A673 (cell line): Measurements from ENCODE around the gene ST6GALNAC2. TPM values are rescaled to one million over a fixed set of nuclear protein-coding genes. Genes with fewer than 3 reads are reported as not detected.

Source experiments
- BruUV-seq: library from RNA; stranded (reverse); fragments of 400-500 nt; replicated peaks from 2 replicates; lab custom pipeline; 2021; lab: Mats Ljungman, UMichigan
- CTCF ChIA-PET: fragments of 300-600 bp; sonication (Branson Sonifier 250); formaldehyde crosslinking; loops from one replicate; lab custom pipeline; 2022; ENCODE audit warnings: antibody characterized with exemption; lab: Charles Lee
- POLR2A ChIA-PET: fragments of 300-600 bp; sonication (Branson Sonifier 250); formaldehyde crosslinking; loops from one replicate; lab custom pipeline; 2022; ENCODE audit warnings: antibody characterized with exemption; ENCODE audit not compliant: low non-redundant PET; lab: Charles Lee
- DNase-seq: peaks from one replicate; pipeline ENCODE4 v3.0.0-alpha.2; 2015; ENCODE audit warnings: low spot score
- H3K27ac ChIP-seq: fragments of 200-600 bp; sonication (generic); 2 replicates; pipeline ENCODE4 v1.5.1; 2016; ENCODE audit warnings: mixed run types, low read depth, mild to moderate bottlenecking, mixed read lengths, antibody characterized with exemption, low read length; ENCODE audit not compliant: poor library complexity, severe bottlenecking
- H3K27me3 ChIP-seq: fragments of 200-600 bp; sonication (generic); replicated peaks from 2 replicates; pipeline ENCODE4 v1.6.1; 2017; ENCODE audit warnings: mixed run types, low read depth, mild to moderate bottlenecking, mixed read lengths, antibody characterized with exemption, low read length; ENCODE audit not compliant: insufficient read depth, poor library complexity
- H3K36me3 ChIP-seq: fragments of 200-600 bp; sonication (generic); 2 replicates; pipeline ENCODE4 v1.6.1; 2016; ENCODE audit warnings: mixed run types, mild to moderate bottlenecking, mixed read lengths, antibody characterized with exemption, low read length; ENCODE audit not compliant: insufficient read depth, poor library complexity, severe bottlenecking
- H3K4me1 ChIP-seq: fragments of 200-600 bp; sonication (generic); 2 replicates; pipeline ENCODE4 v1.6.1; 2017; ENCODE audit warnings: mixed run types, mild to moderate bottlenecking, mixed read lengths, antibody characterized with exemption, low read length; ENCODE audit not compliant: insufficient read depth, poor library complexity, severe bottlenecking
- H3K4me3 ChIP-seq: fragments of 200-600 bp; sonication (generic); 2 replicates; pipeline ENCODE4 v1.5.1; 2016; ENCODE audit warnings: low read depth, mixed run types, mild to moderate bottlenecking, mixed read lengths, low read length; ENCODE audit not compliant: poor library complexity, severe bottlenecking
- H3K9me3 ChIP-seq: fragments of 200-600 bp; sonication (generic); 2 replicates; pipeline ENCODE4 v1.6.1; 2016; ENCODE audit warnings: mixed run types, low read depth, mild to moderate bottlenecking, mixed read lengths, antibody characterized with exemption, low read length; ENCODE audit not compliant: poor library complexity, severe bottlenecking
- CTCF ChIP-seq: fragments of 300-800, 200-600 bp; sonication (generic); conservative IDR thresholded peaks from 2 replicates; pipeline ENCODE4 v1.5.1; 2017; ENCODE audit warnings: low read depth, mild to moderate bottlenecking, antibody characterized with exemption, low read length, moderate library complexity, mixed read lengths
- EZH2 ChIP-seq: fragments of 200-600 bp; sonication (generic); IDR thresholded peaks from 2 replicates; pipeline ENCODE4 v1.6.1; 2017; ENCODE audit warnings: borderline replicate concordance, low read depth, mild to moderate bottlenecking, mixed read lengths, antibody characterized with exemption, low read length; ENCODE audit not compliant: poor library complexity, severe bottlenecking
- intact Hi-C: fragments of 100-400 bp; cut with micrococcal nuclease; formaldehyde crosslinking; loops from one replicate; pipeline ENCODE4 v1.10.0; 2022; ENCODE audit not compliant: unreplicated experiment
- total RNA-seq: library from RNA; stranded (reverse); gene quantifications from 2 replicates; pipeline ENCODE4 v1.2.3, GENCODE V29; 2021

ST6GALNAC2 gene
- total RNA-seq, 1 experiment from 2014 or later, result not detected

GRCh38 chr17:76562734-76563148, 22.9 kb downstream of the ST6GALNAC2 start:
- Histone ChIP-seq H3K36me3 (peaks cover 79% of the 10 kb centered on the region), H3K27me3 (no peaks in the 10 kb centered on the region), H3K27ac (peak overlapping the region; percentile 18), H3K4me1 (peaks cover 34% of the 10 kb centered on the region), H3K4me3 (no peak overlapping the region), H3K9me3 (no peaks in the 10 kb centered on the region)
- TF ChIP-seq EZH2, result no peak
- no peak for TF ChIP-seq CTCF
- CTCF ChIA-PET, result no interaction called here
- DNase-seq, result peak; percentile 86
- BruUV-seq, result no TSS peak
- intact Hi-C loops, result loop anchor here (5.0 to 10.0 kb wide), 2 partner anchors 60 to 152 kb away; partner anchors contain the start of gene MXRA7
- POLR2A ChIA-PET, result no interaction called here

- H3K4me3 ChIP-seq, result peak overlapping the region; percentile 71
- intact Hi-C loops, result loop anchor here (5.0 to 10.0 kb wide), 2 partner anchors 60 to 153 kb away; partner anchors contain the start of gene MXRA7
Observed at GRCh38 chr17:76561799-76562268, 23.8 kb downstream of the ST6GALNAC2 start.

DNA sequence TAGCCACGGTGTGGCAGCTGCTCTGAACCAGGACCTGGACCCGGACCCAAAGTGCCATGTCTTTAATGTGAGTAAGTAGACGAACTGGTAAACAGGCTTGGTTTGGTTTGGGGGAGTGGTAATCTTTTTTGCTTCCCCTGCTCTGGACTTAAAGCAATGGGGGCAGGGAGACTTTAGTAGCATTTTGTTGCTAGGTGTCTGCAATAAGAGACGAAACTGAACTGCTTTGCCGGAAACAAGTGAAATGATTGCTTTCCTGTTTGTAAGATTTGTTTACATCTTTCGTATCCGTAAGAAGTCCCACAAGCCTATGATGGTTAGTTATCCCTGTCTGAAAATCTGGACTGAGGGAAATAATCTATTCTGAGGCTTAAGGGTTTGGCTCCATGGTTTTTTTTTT, 24.3 kb downstream of the ST6GALNAC2 start:
- ChIA-PET CTCF (interaction anchor here (0.8 to 1.5 kb wide), 2 partner anchors 38 to 63 kb away, joined by 4 to 5 read pairs; no protein-coding TSS in a partner anchor), POLR2A (interaction anchor here (0.6 kb wide), 1 partner anchor 82 kb away, joined by 4 read pairs; the partner anchor contains the start of gene ST6GALNAC1)
- H3K36me3 ChIP-seq, result peaks cover 67% of the 10 kb centered on the region
- H3K27ac ChIP-seq, result peak overlapping the region; percentile 88
- H3K4me3 ChIP-seq, result peak overlapping the region; percentile 71
- BruUV-seq, result no TSS peak
- H3K4me1 ChIP-seq, result peaks cover 34% of the 10 kb centered on the region
- TF ChIP-seq CTCF (no peak), EZH2 (no peak)
- peak; percentile 72 for DNase-seq
- no peaks in the 10 kb centered on the region for H3K9me3 ChIP-seq
- no peaks in the 10 kb centered on the region for H3K27me3 ChIP-seq
- intact Hi-C loops, result loop anchor here (5.0 to 10.0 kb wide), 2 partner anchors 61 to 153 kb away; partner anchors contain the start of gene MXRA7

More at GRCh38 chr17:76561799-76562268, 23.8 kb downstream of the ST6GALNAC2 start:
- Histone ChIP-seq H3K9me3 (no peaks in the 10 kb centered on the region), H3K27me3 (no peaks in the 10 kb centered on the region), H3K27ac (peak overlapping the region; percentile 88), H3K36me3 (peaks cover 71% of the 10 kb centered on the region), H3K4me1 (peaks cover 34% of the 10 kb centered on the region)
- no TSS peak for BruUV-seq
- ChIA-PET CTCF (interaction anchor here (0.8 to 1.5 kb wide), 2 partner anchors 39 to 63 kb away, joined by 4 to 5 read pairs; no protein-coding TSS in a partner anchor), POLR2A (no interaction called here)
- DNase-seq, result no peak
- TF ChIP-seq EZH2, result no peak
- TF ChIP-seq CTCF, result no peak
